GM19035 (cell line): Measurements from ENCODE around the gene EXOSC7.
"Not testable (repeated sequence)": the region's sequence is repeated elsewhere in the genome, so short reads cannot be mapped to it uniquely, and the experiment has no call there.

Experiments used
- ATAC-seq: cut with Tn5 transposase; IDR thresholded peaks from one replicate; pipeline ENCODE4 v1.9.1; 2021; ENCODE audit not compliant: unreplicated experiment

The EXOSC7 gene

DNA sequence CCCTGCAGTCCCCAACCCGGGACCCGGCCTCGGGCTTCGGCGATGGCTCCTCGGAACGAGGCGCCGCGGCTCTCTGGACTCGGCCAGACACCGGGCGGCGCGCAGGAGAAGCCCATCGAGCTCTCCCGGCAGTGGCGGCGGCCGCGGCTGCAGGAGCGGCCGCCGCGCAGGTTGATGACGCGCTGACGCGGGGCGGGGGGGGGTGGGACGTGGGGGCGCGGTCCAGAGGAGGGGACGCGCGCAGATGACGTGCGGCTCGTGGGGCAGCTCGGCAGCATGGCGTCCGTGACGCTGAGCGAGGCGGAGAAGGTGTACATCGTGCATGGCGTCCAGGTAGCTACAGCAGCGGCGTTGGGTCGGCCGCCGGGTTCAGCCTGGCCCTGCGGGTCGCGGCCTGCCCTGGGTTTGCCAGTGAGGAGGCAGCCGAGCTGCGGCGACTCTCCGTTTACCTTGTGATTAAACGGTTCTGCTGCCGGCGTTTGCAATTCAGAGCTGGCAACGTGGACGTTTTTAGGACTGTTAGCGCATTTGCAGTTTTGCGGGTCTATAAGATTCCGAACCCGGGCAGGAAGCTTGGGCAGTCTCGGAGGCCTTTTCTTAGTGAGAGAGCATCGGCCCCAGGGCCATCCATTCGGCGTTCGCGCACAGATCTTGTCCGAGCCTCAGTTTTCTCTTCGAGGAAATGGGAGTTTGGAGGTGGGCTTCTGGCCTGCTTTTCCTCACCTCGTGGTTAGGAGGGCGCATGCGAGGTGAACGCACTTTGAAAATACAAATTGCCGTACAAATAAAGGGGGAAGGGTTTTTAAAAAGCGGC is at the start of gene EXOSC7, which contains the start of gene ZDHHC3:
EXOSC7 (plus strand) TSS at position 243 of the 814 bp plus-strand sequence; CDS start at position 277, 34 bp downstream.
ZDHHC3 (minus strand) TSS at position 173 of the 814 bp plus-strand sequence. CDS start 16,738 bp downstream, outside the sequence.
- ATAC-seq = peak; percentile 89

DNA sequence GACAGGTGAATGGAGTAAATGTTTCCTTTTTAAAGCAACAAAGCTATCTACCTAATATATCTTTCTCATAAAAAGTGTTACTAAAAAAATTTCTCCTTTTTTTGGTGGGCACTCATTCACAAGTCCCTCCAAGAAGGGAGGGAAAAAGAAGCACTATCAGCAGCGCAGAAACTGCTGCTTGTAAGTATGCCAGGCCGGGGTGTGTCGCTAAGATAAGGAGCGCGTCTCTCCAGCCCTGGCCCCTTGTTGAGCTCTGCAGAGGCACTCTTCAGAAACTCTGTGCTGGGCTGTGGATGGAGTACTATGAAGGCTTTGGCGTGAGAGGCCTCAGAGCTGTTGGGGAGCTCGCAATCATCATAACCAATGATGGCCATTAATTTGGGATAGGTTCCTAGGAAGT is 49.1 kb upstream of the EXOSC7 start:
- ATAC-seq = no peak

DNA sequence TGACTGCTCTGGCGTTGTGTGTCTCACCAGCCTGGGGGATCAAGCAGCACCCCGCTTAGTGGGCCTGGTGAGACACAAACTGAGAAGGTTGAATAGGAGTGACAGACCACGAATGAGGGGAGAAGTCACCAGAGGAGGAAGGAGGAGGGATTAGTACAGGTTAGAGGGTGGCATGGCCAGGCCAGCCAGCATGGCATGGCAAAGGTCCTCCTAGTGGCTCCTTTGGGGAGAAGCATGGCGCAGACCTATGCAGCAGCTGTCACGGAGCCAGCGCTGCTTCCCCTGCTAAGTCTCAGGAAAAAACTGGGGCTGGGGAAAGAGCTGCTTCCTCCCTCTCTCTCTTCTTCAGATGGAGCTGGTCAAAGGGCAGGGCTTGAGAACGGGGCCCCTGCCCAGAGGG is 48.7 kb upstream of the EXOSC7 start:
- no peak for ATAC-seq

DNA sequence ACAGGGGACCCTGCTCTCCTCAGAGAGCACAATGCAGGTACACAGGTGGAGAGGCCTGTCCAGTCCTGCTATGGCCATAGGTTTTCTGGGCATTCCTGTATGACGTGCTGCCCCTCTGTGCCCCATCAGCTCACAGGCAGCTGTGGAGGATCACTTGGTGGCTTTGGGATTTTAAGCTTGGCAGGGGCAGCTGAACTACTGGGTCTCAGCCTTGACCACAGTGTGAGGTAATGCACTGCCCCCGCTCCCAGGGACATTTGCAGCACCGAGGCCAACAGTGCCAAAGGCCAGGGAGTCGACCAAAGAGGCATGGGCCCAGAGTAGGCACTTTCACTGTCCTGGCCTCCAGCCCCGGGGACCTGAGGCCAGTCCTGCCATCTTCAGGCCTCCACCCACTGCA is 46.3 kb upstream of the EXOSC7 start:
- ATAC-seq = no peak

DNA sequence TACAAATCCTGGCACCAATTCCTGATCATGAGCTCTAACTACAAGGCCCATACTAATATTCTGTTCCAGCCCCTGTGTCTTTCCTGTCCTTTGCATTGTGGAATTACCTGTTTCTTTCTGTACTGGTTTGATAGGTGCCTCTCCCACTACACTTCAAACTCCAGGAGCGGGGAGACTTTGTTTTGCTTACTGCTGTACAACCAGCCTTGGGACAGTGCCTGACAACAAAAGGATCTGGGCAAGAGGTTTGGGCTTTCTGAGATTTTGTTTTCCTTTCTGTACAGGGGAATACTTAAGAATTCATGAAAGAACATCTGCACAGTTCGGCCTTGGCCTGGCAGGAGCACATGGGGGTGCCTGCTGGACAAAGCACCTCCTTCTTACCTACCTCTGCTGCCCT is 45.1 kb upstream of the EXOSC7 start:
- ATAC-seq = no peak

DNA sequence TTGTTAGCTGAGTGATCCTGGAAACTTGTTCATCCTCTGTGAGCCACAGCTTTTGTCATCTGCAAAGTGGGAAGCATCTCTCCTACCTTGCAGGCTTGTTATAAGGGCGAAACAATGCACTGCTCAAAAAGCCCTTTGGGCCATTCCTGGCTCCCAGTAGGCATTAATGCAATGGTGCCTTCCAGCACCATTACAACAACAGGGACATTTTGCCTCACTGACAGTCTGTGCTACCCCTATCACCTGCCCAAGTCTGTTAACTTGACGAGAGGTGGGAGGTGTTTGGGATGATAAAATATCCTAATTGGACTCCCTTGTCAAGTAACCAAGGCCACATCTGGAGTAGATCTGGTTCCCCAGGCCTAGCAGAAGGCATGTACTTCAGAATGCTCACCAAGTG is 44.3 kb upstream of the EXOSC7 start:
- ATAC-seq = no peak

DNA sequence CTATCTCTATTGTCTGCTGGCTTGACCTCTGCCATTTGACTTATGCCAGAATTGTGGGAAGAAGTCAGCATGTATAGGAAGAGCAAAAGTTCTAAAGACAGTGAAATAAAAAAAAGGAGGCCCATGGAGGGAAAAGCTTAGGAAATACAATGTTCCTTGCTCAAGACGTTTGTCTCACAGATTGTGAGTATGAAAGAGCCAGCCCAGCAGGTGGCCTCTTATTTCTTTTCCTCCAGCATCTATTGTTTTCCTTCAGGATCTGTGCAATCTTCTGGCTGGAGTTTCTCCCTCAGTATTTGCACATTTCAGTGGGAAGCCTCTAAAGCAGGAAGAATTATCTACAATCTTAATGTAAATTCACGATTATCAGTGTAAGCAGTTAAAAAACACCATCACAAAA is 43.8 kb upstream of the EXOSC7 start:
- no peak for ATAC-seq

DNA sequence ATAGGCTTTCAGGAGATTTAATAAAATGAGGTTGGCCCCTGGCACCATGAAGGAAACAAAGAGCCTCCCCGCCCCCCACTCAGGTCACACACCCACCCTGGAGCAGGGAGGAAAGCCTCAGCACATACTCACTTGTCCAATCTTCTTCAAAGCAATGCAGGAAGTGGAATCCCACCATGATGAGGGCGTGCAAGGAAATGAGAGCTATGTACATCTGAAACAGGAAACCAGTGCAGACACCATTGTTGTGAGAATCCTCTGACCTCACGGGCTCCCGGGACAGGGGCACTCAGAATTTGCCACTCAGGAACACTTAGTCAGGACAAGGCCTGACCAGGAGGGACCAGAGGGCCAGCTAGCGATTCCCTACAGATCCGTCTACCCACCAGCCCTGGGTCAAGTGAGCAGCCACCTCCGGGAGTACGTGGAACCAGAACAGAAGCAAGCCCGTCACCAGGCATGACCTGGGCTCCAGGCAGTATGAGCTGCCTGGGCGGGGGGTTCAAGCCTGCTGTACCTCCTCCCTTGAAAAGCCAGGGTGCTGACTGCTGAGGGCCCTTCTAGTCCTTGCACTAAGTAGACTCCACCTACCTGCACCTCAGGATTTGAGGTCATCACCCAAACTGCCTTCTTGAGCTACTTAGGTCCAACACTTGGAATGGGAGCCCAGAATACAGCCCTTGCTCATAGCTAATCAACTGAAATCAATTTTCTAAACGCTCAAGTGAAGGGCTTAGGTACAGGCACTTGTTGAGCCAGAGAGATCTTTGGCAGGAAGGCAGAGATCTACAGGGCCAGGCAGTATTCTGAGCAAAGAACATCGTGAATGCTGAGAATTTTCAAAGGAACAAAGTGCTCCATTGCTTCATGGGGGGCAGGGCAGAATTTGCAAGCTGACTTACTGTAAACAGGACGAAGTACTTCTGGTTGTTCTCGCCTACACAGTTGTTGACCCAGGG is 42.8 kb upstream of the EXOSC7 start:
- no peak for ATAC-seq

DNA sequence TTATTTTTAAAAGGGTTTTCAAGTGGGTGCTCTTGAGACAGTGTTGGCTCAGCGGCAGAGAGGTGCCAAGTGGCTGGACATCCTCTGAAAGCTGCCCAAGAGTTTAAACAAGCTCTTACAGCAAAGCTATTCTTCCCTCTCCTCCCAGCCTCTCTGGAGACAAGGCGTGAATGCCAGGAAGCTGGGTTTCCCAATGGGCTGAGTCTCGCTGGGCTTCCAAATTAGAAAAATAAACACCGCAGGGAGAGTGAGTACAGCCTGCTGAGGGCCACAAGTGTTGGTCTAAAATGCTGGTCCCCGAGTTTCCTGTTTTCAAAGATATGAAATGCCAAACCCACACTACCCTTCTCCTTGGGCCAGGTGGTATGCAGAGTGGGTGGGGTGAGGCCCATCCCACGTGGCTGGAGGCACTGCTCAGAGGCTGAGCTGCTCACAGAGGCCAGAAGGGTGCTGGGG is 36.4 kb upstream of the EXOSC7 start:
- no peak for ATAC-seq

DNA sequence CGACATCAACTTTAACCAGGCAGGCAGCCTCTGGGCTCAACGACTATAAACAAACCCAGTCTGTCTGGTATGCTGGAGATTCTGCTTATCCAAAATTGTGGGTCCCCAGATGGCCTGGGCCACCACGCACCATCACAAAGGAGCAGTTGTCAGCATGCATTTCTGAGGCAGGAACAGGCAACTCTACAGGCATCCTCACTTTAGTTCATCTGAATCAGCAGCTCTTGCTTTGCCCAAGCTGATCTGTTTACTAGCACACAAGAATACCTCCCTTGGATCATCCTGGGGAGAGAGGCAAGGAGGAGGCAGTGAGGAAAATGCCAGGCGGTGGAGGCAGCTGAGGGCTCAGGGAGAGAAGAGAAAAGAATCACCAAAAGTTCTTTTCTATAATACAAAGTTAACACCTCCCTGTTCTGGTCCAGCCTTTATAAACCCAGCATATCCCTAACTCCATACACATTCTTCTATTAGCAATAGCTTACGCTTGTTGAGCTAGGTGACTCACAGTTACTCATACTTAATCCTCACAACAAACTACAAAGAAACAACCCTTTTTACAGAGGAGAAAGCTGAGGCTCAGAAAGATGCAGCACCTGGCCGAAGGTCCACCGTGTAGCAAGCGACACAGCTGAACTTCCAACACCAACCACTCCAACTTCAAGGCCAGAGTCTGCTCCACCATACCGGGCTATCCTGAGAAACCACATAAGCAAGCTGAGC is 33.7 kb upstream of the EXOSC7 start:
- no peak for ATAC-seq

DNA sequence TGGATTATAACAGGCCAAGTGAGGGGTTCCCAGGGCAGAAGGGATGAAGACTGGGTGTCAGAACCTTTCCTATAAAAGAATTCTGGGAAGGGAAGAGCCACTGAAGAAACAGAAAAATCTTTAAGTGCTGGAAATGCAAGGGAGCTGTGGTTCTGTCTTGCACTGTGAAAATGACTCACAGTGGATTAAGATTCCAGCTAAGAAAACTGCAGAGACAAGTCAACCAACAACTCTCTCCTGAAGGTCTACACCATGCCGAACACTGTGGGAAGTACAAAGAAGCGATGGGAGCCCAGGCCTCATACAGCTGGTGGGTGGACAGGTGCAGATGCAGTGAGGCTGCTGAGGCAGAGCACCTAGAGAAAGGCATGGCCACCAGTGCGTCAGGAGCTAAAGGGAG is 27.8 kb upstream of the EXOSC7 start:
- no peak for ATAC-seq

DNA sequence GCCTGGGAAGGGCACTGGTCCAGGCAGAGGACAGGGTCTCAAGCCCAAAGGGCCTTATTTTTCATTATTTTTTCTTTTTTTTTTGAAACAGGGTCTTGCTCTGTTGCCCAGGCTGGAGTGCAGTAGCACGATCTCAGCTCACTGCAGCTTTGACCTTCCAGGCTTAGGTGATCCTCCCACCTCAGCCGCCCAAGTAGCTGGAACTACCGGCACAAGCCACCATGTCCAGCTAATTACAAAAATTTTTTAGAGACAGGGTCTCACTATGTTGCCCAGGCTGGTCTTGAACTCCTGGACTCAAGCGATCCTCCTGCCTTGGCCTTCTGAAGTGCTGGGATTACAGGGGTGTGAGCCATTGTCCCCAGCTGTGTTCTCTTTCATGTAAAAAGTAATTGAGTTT is 26.3 kb upstream of the EXOSC7 start:
- not testable (repeated sequence) for ATAC-seq

DNA sequence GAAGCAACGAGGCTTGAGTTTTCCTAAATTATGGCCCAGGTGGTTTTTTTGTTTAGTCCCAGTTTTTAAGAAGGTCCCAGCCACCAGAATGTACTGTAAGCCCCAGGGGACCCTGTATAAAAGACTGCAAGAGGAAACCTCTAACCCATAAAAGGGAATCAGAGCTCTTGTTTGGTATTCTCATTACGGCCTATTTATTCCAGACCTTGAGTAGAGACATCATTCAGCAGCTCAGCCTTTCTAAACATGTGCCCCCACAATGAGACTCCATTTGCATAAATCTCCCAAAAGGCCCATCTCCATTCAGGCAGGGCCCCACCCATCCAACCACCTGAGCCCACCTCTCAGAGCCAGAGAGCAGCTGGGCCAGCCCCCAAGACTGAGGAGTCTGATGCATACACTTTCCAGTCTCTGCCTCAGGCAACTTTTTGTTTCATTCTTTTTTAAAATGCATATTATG is 25.7 kb upstream of the EXOSC7 start:
- ATAC-seq = no peak

DNA sequence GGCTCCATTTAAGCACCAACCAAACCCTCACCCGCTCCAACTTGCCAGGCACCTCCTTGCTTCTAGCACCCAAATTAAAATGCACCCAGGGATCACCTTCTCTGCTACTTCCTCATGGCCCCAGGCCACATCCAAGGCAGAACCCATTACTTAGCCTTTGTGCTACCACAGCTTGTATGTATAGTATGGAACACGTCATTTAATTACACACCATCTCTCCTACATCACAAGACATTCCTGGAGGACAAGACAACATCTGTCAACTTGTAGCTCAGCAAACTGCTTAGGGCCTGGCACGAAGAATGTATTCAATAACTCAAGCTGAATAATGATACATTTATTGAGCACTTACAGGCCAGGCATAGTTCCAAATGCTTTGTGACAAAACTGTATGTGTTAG is 23.4 kb upstream of the EXOSC7 start:
- no peak for ATAC-seq

DNA sequence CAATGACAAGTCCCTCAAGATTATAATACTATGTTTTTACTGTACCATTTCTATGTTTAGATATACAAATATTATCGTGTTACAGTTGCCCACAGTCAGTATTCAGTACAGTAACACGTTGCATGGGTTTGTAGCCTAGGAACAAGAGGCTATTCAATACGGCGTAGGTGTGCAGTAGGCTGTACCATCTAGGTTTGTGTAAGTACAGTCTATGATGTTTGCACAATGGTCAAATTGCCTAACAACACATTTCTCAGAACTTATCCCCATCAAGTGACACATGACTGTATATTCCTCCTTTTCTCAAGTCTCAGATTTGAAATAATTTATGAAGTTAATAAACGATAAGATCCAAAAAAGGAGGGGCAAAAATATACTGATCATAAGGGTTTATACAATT is 21.7 kb upstream of the EXOSC7 start:
- ATAC-seq = no peak

DNA sequence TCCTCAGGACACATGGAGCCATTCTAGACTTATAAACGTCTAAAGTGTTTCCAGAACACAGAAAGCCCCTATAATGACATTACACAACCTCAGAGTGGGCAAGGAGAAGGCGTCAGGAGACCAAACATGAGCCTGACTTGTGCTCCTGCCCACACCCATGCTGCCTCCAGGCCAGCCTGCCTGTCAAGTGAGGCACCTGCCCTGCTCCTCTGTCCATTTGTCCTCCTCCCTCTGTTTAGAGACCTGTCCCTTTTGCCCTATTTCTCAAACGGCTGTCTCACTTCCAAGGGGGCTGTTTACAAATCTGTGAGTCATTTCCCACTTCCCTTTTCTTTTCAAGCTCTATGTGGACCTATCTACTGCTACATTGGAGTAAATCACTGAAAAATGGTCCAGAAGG is 21.1 kb upstream of the EXOSC7 start:
- ATAC-seq = no peak

DNA sequence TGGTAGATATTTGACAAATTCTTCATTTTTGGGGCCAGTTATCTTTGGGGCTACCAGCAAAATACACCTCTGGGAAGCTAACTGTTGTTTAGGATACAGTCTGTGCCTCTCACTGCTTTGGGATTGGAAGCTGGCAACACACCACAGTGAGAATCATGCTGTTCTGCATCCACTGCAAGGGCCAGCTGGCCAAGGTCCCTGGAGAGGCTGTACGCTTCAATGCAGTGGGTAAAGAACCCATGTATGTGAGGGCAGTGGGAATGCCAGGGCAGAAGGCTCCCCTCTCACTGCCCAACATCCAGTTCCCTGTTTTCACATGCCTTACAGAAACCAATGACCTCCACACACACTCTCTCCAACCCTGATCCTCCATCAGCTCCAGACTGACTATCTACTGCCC is 20.1 kb upstream of the EXOSC7 start:
- ATAC-seq = no peak

DNA sequence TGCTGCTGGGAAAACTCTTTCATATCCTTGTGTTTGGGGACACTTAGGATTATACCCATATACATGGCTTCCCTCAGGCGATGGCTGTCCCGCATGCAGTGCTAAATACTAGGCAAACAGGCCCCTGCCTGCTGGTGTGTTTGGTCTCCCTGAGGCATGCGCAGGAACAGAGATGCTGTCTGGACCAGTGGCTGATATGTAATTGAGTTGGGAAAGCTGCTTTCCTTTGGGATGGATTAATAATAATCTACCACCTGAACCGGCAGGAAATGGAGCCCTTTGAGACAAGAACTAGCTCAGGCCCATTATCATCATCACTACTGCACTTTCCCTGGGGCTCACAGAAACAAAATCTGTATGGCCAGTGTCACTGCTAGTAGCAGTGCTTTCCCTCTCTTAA is 18.1 kb upstream of the EXOSC7 start:
- ATAC-seq = no peak

DNA sequence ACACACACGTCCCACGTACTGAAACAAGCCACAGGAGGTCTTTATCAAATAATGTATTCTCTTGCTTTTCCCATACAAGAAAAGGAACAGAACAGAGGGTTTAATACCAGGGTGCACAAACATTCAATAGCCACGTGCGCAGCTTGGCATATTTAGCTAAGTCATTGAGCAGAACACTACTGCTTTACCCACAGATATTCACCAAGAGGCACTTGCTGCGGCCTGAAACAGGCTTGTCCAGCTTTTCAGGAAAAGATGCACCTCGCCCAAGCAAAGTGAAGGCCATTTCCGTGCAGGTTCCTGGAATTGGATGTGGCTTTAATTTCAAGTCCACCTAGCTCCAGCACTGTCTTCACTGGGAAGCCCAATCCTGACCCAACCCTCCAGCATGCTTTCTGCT is 17.7 kb upstream of the EXOSC7 start:
- no peak for ATAC-seq

DNA sequence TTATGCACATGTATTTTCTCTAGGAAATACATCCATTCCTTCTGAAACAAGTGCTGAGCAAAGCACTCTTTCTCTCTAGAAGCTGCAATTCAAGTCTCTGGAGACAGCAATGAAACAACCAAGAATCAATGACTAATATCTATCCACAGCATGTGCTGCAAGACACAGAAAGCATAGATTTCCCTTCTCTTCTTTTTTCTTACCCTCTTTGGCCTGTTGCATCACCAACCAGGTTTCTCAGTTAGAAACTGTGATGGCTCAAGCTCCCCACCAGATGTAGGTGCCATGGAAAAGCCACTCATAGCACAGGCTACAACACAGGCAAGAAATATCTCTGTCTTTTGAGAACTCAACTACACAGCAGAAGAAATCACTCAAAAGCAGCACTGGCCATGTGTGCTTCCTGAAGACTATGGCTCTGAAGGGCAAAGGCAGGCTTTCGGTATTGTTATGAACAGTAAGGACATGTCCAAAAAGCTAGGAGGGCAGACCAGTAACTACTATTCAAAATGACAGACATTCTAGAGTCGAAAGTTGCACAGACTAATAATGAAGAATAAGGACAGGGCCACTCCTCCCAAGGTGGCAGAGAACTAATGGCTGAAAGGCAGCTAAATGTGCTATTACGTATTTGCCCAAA is 15.5 kb upstream of the EXOSC7 start:
- no peak for ATAC-seq

DNA sequence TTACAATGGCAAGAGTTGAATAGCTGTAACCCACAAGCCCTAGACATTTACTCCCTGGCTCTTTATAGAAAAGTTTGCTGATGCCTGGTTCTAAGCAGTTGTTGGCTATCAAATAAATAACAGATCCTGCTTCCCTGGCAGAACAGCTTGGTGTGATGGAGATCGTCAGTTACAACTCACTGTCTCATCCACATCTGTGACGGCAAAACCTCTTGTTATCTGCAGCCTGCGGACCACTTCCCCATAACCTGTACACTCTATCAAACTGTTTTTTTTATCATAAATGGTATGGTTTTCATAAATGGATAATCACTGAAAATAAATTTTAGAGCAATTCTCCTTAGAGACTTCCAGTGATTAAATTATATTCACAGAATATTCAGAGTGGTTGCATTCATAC is 14.2 kb upstream of the EXOSC7 start:
- no peak for ATAC-seq
